ENCODE results near the gene MLX.

GRCh38 chr17:42548993-42549755 is 17.7 kb upstream of the MLX start:
- TF ChIP-seq, protein P1, sequence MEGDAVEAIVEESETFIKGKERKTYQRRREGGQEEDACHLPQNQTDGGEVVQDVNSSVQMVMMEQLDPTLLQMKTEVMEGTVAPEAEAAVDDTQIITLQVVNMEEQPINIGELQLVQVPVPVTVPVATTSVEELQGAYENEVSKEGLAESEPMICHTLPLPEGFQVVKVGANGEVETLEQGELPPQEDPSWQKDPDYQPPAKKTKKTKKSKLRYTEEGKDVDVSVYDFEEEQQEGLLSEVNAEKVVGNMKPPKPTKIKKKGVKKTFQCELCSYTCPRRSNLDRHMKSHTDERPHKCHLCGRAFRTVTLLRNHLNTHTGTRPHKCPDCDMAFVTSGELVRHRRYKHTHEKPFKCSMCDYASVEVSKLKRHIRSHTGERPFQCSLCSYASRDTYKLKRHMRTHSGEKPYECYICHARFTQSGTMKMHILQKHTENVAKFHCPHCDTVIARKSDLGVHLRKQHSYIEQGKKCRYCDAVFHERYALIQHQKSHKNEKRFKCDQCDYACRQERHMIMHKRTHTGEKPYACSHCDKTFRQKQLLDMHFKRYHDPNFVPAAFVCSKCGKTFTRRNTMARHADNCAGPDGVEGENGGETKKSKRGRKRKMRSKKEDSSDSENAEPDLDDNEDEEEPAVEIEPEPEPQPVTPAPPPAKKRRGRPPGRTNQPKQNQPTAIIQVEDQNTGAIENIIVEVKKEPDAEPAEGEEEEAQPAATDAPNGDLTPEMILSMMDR (IDR thresholded peaks at IDR 0.05): no peak
- no peak for TF ChIP-seq POLR2A (IDR thresholded peaks at IDR 0.05)
